Astrocyte (in vitro differentiated cells and primary cell): Measurements from ENCODE around the gene UNC5C.

ENCODE experiments used
- CTCF ChIP-seq: IDR thresholded peaks from 2 replicates; pipeline ENCODE4 v1.5.1; 2011; ENCODE audit warnings: low read depth, mild to moderate bottlenecking, inconsistent platforms, low read length, moderate library complexity; ENCODE audit not compliant: insufficient read depth
- EZH2 ChIP-seq: IDR thresholded peaks from 2 replicates; pipeline ENCODE4 v1.6.1; 2012; ENCODE audit warnings: mild to moderate bottlenecking, low read length, inconsistent platforms; ENCODE audit not compliant: insufficient read depth

GRCh38 chr4:95476121-95476520 lies 72.7 kb downstream of the UNC5C start:
- TF ChIP-seq CTCF: no peak
- no peak for TF ChIP-seq EZH2
